ENCODE data around the gene CTNND2.

- TF ChIP-seq, protein P1, sequence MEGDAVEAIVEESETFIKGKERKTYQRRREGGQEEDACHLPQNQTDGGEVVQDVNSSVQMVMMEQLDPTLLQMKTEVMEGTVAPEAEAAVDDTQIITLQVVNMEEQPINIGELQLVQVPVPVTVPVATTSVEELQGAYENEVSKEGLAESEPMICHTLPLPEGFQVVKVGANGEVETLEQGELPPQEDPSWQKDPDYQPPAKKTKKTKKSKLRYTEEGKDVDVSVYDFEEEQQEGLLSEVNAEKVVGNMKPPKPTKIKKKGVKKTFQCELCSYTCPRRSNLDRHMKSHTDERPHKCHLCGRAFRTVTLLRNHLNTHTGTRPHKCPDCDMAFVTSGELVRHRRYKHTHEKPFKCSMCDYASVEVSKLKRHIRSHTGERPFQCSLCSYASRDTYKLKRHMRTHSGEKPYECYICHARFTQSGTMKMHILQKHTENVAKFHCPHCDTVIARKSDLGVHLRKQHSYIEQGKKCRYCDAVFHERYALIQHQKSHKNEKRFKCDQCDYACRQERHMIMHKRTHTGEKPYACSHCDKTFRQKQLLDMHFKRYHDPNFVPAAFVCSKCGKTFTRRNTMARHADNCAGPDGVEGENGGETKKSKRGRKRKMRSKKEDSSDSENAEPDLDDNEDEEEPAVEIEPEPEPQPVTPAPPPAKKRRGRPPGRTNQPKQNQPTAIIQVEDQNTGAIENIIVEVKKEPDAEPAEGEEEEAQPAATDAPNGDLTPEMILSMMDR (IDR thresholded peaks at IDR 0.05; ENCODE audit: poor library complexity, severe bottlenecking): no peak
- no peak for TF ChIP-seq SMC3 (conservative IDR thresholded peaks at IDR 0.05; ENCODE audit: poor library complexity)
- no peak for TF ChIP-seq EZH2 (IDR thresholded peaks at IDR 0.05; ENCODE audit: borderline replicate concordance, insufficient read depth, low read length, poor library complexity, severe bottlenecking)
- no peak for TF ChIP-seq EP300 (conservative IDR thresholded peaks at IDR 0.05; ENCODE audit: poor library complexity, severe bottlenecking)
- TF ChIP-seq, protein P2, sequence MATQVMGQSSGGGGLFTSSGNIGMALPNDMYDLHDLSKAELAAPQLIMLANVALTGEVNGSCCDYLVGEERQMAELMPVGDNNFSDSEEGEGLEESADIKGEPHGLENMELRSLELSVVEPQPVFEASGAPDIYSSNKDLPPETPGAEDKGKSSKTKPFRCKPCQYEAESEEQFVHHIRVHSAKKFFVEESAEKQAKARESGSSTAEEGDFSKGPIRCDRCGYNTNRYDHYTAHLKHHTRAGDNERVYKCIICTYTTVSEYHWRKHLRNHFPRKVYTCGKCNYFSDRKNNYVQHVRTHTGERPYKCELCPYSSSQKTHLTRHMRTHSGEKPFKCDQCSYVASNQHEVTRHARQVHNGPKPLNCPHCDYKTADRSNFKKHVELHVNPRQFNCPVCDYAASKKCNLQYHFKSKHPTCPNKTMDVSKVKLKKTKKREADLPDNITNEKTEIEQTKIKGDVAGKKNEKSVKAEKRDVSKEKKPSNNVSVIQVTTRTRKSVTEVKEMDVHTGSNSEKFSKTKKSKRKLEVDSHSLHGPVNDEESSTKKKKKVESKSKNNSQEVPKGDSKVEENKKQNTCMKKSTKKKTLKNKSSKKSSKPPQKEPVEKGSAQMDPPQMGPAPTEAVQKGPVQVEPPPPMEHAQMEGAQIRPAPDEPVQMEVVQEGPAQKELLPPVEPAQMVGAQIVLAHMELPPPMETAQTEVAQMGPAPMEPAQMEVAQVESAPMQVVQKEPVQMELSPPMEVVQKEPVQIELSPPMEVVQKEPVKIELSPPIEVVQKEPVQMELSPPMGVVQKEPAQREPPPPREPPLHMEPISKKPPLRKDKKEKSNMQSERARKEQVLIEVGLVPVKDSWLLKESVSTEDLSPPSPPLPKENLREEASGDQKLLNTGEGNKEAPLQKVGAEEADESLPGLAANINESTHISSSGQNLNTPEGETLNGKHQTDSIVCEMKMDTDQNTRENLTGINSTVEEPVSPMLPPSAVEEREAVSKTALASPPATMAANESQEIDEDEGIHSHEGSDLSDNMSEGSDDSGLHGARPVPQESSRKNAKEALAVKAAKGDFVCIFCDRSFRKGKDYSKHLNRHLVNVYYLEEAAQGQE (IDR thresholded peaks at IDR 0.05; ENCODE audit: borderline replicate concordance): no peak
- TF ChIP-seq MXI1 (conservative IDR thresholded peaks at IDR 0.05; ENCODE audit: poor library complexity, severe bottlenecking): no peak
Measured at GRCh38 chr5:11607944-11608483, 296.2 kb downstream of the CTNND2 start.
